ENCODE measurements around the gene PRR12. TPM values are rescaled to one million over a fixed set of nuclear protein-coding genes. Genes with fewer than 3 reads are reported as not detected.

Gene PRR12
- total and polyA plus RNA-seq, 2 donors (not counting 3 experiments of a cell fraction or from before 2014, with no cell fraction given) = 1.9 to 37.0 TPM

DNA sequence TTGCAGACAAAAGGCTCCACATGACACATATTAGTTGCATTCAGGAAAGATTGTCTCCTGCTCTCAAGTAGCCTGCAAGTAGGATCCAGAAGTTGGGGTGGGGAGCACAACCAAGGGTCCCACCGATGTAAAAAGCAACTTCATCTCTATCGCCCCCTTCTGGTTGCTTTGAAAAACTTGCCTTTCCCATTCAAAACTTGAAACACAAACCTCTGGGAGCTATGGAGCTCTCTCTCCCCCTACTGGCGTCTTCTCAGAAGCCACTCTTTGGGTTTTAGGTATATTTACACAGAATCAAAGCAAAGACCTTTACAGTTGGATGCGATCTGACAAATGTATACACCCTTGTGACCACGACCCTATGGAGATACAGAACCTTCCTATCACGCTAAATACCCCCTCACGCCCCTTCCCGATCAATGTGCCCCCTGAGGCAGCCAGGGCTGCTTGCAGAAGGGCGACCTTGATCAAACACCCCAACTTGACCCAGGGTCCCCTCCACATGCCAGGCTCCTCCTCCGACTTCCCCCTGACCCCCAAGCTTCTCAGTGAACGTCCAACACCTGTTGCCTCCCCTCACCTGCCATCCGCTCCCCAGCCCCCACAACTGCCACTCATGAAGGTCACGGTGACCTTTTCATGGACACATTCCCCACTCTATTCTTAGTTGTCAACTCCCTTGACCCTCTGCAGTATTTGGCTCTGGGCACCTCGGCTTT is 20.7 kb upstream of the PRR12 start:
- TF ChIP-seq POLR2AphosphoS5 (IDR thresholded peaks at IDR 0.05; ENCODE audit: insufficient read depth, low read depth, low read length) (peak; percentile 35), MYC (IDR thresholded peaks at IDR 0.05; ENCODE audit: low read depth, low read length) (no peak), POLR2A (IDR thresholded peaks at IDR 0.05; ENCODE audit: low read depth, low read length) (no peak), EZH2 (IDR thresholded peaks at IDR 0.05; ENCODE audit: borderline replicate concordance, low read depth, low read length, severe bottlenecking) (no peak), FOS (IDR thresholded peaks at IDR 0.05; ENCODE audit: borderline replicate concordance, insufficient read depth, low read length) (no peak), CTCF (IDR thresholded peaks at IDR 0.05; ENCODE audit: extremely low read depth in 1 of 2, insufficient read depth in 1 of 2, low read depth in 1 of 2, low read length in 2 of 2) (peak; percentile 94 to 99)
- TF ChIP-seq, protein P1, sequence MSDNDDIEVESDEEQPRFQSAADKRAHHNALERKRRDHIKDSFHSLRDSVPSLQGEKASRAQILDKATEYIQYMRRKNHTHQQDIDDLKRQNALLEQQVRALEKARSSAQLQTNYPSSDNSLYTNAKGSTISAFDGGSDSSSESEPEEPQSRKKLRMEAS (IDR thresholded peaks at IDR 0.05; ENCODE audit: insufficient read depth, insufficient read length) = no peak
- Histone ChIP-seq H3K36me3 (ENCODE audit: control insufficient read depth in 2 of 2, extremely low read depth in 1 of 2, insufficient read depth in 2 of 2, low read length in 2 of 2) (peaks cover 2 to 9% of the 10 kb centered on the region in 2 experiments), H3K9me3 (replicated peaks; ENCODE audit: control insufficient read depth, insufficient read depth, low read length) (no peaks in the 10 kb centered on the region), H4K20me1 (replicated peaks; ENCODE audit: control insufficient read depth, extremely low read depth, insufficient read depth, low read length) (no peaks in the 10 kb centered on the region), H2AFZ (ENCODE audit: low read depth, low read length) (no peak overlapping the region), H3K4me2 (ENCODE audit: insufficient read depth, low read length) (no peak overlapping the region), H3K9ac (replicated peaks; ENCODE audit: extremely low read depth, insufficient read depth, low read length) (no peak overlapping the region), H3K79me2 (ENCODE audit: control insufficient read depth, insufficient read depth, low read length) (peaks cover 47% of the 10 kb centered on the region), H3K4me3 (replicated peaks in 1 of 3; ENCODE audit: insufficient read depth in 1 of 3, low read depth in 1 of 3, low read length in 3 of 3) (no peak overlapping the region), H3K4me1 (ENCODE audit: control insufficient read depth, extremely low read depth, insufficient read depth, low read length) (no peaks in the 10 kb centered on the region), H3K27ac (ENCODE audit: insufficient read depth, low read depth, low read length) (no peak overlapping the region), H3K27me3 (ENCODE audit: control insufficient read depth in 2 of 2, insufficient read depth in 2 of 2, low read length in 2 of 2) (no peaks in the 10 kb centered on the region), H3K9me1 (replicated peaks; ENCODE audit: control insufficient read depth, extremely low read depth, insufficient read depth, low read length) (no peaks in the 10 kb centered on the region)
- ChIA-PET POLR2A (interaction anchor here (0.6 to 1.0 kb wide), 4 partner anchors 10 to 95 kb away, joined by 3 to 12 read pairs (median 4); partner anchors contain the start of genes BCL2L12, IRF3, NOSIP and RCN3), CTCF (interaction anchor here (0.6 to 4.6 kb wide), 37 partner anchors 10 to 110 kb away, joined by 3 to 51 read pairs (median 4); partner anchors contain the start of genes FCGRT, NOSIP, PRMT1 and PRRG2)
- BruUV-seq (replicated peaks) = no TSS peak
- FAIRE-seq = peak; percentile 97
- intact Hi-C loops (cut with micrococcal nuclease) (loop anchor here (1.0 to 2.0 kb wide), 3 partner anchors 15 to 67 kb away; no protein-coding TSS in a partner anchor), dilution Hi-C loops (cut with MboI; ENCODE audit: extremely low pct_ligation_motif_present, low sequenced_read_pairs) (no loop called here)
- peak; percentile 80 for DNase-seq (ENCODE audit: low read depth, low spot score)
